A549 treated with CORT108297 at 1 μM for 4 hours (cell line): ENCODE measurements around the gene FFAR3. TPM values are rescaled to one million over a fixed set of nuclear protein-coding genes. Genes with fewer than 3 reads are reported as not detected.

Experiments
- total RNA-seq: library from RNA; stranded (reverse); fragments of 200-300 nt; extraction: Qiagen RNA extraction; gene quantifications from 5 replicates; pipeline ENCODE4 v1.2.3, GENCODE V29; 2022

FFAR3 gene
- not detected in 5 replicates for total RNA-seq

GRCh38 chr19:35357867-35358573 lies at the start of gene FFAR3:
Gene FFAR3 (plus strand): TSS chr19:35358460. CDS start chr19:35358891, 431 bp downstream.

GRCh38 chr19:35328851-35329285 lies 29.4 kb upstream of the FFAR3 start, which contains the start of gene CD22:
Gene CD22 (plus strand): TSS chr19:35329187. CDS start chr19:35332041, 2,854 bp downstream.

GRCh38 chr19:35347171-35347929 lies 10.9 kb upstream of the FFAR3 start, which contains the start of gene FFAR1:
Gene FFAR1 (plus strand): TSS chr19:35347902. CDS start chr19:35351552, 3,650 bp downstream.

GRCh38 chr19:35370722-35371121 lies 12.5 kb downstream of the FFAR3 start, which contains the start of gene GPR42:
Gene GPR42 (plus strand): TSS chr19:35371068. CDS start chr19:35371360, 292 bp downstream.

Other genes starting within 250 kb of the FFAR3 start
- gene FXYD3, start 242.6 kb upstream of the FFAR3 start, total RNA-seq: 0.10 to 0.24 TPM (median 0.12 TPM) in 4 of 5 replicates, not detected in the other
- 0.08 to 0.22 TPM (median 0.16 TPM) in 5 replicates for gene LGI4, start 223.4 kb upstream of the FFAR3 start, total RNA-seq
- 0.08 to 0.45 TPM (median 0.30 TPM) in 5 replicates for gene FXYD1, start 219.6 kb upstream of the FFAR3 start, total RNA-seq
- 0.12 to 0.42 TPM (median 0.23 TPM) in 4 of 5 replicates, not detected in the other for gene FXYD7, start 215.2 kb upstream of the FFAR3 start, total RNA-seq
- 199 to 233 TPM (median 227 TPM) in 5 replicates for gene FXYD5, start 203.7 kb upstream of the FFAR3 start, total RNA-seq
- gene FAM187B, start 129.7 kb upstream of the FFAR3 start, total RNA-seq: not detected in 5 replicates
- 7.1 to 11.5 TPM (median 10.2 TPM) in 5 replicates for gene LSR, start 109.5 kb upstream of the FFAR3 start, total RNA-seq
- gene USF2, start 89.5 kb upstream of the FFAR3 start, total RNA-seq: 112 to 163 TPM (median 159 TPM) in 5 replicates
- 0.24 TPM in 1 of 5 replicates, not detected in the others for gene HAMP, start 75.9 kb upstream of the FFAR3 start, total RNA-seq
- 0.12 TPM in 1 of 5 replicates, not detected in the others for gene MAG, start 66.3 kb upstream of the FFAR3 start, total RNA-seq
- gene CD22, start 29.3 kb upstream of the FFAR3 start, total RNA-seq: 0.92 to 1.4 TPM (median 0.99 TPM) in 5 replicates
- gene FFAR1, start 10.6 kb upstream of the FFAR3 start, total RNA-seq: 0.05 TPM in 1 of 5 replicates, not detected in the others
- not detected in 5 replicates for gene GPR42, start 12.6 kb downstream of the FFAR3 start, total RNA-seq
- gene FFAR2, start 89.8 kb downstream of the FFAR3 start, total RNA-seq: 0.03 TPM in 1 of 5 replicates, not detected in the others
- gene KRTDAP, start 132.0 kb downstream of the FFAR3 start, total RNA-seq: not detected in 5 replicates
- 34.1 to 42.4 TPM (median 35.8 TPM) in 5 replicates for gene DMKN, start 155.2 kb downstream of the FFAR3 start, total RNA-seq
- 2.5 to 3.1 TPM (median 3.0 TPM) in 5 replicates for gene SBSN, start 169.9 kb downstream of the FFAR3 start, total RNA-seq
- not detected in 5 replicates for gene GAPDHS, start 175.0 kb downstream of the FFAR3 start, total RNA-seq
- gene TMEM147, start 187.2 kb downstream of the FFAR3 start, total RNA-seq: 350 to 462 TPM (median 443 TPM) in 5 replicates
- gene ATP4A, start 205.2 kb downstream of the FFAR3 start, total RNA-seq: not detected in 5 replicates
- gene PMIS2, start 227.7 kb downstream of the FFAR3 start, total RNA-seq: not detected in 5 replicates